Adrenal gland (tissue), 12 donors: ENCODE results near the gene PKNOX2. TPM values are rescaled to one million over a fixed set of nuclear protein-coding genes. Genes with fewer than 3 reads are reported as not detected.

Experiments
- DNase-seq, 7 donors: peaks; one replicate each; pipeline ENCODE4 v3.0.0-alpha.2; 2019 to 2020
- H3K27ac ChIP-seq, 5 donors: fragments of 200-600 bp; sonication (generic) in 4 of 5; 1 replicate in 3 of 5; 2 replicates in 2 of 5; pipeline versions ENCODE4 v1.5.1 to v1.8.0; 2016 to 2020; ENCODE audit warnings: mild to moderate bottlenecking in 1 of 5
- H3K27me3 ChIP-seq: fragments of 200-600 bp; 2 replicates; pipeline ENCODE4 v1.8.0; 2021
- H3K36me3 ChIP-seq, 2 donors: fragments of 200-600 bp; replicated peaks in 1 of 2; 1 replicate in 1 of 2; 2 replicates in 1 of 2; pipeline versions ENCODE4 v1.5.1 to v1.8.0; 2018 to 2022
- H3K4me1 ChIP-seq, 2 donors: fragments of 200-600 bp; replicated peaks in 1 of 2; 1 replicate in 1 of 2; 2 replicates in 1 of 2; pipeline versions ENCODE4 v1.5.1 to v1.8.0; 2018 to 2021
- H3K4me3 ChIP-seq, 4 donors: fragments of 200-600 bp; sonication (generic) in 3 of 4; one replicate each; pipeline ENCODE4 v1.5.1; 2016 to 2018
- H3K9me3 ChIP-seq, 3 donors: fragments of 200-600 bp; sonication (generic) in 1 of 3; replicated peaks in 1 of 3; 1 replicate in 2 of 3; 2 replicates in 1 of 3; pipeline versions ENCODE4 v1.5.1 to v1.8.0; 2016 to 2021
- POLR2A ChIP-seq, 2 donors: fragments of 450-650 bp; IDR thresholded peaks; one replicate each; pipeline ENCODE4 v1.6.1; 2017; ENCODE audit warnings: antibody characterized with exemption in 2 of 2, mild to moderate bottlenecking in 2 of 2, moderate library complexity in 1 of 2
- WGBS, 4 donors: extraction: QIAGEN DNeasy Blood & Tissue Kit in 2 of 4; methylation state at CpG; one replicate each; pipeline versions ENCODE4 v1.1.5 to v1.1.7; 2013 to 2017; 5-methylcytosine and 5-hydroxymethylcytosine counted together
- intact Hi-C, 2 donors: fragments of 100-400 bp; cut with DNase I; formaldehyde crosslinking; loops; one replicate each; pipeline versions ENCODE4 v1.14.1 to v1.15.0; 2022 to 2023
- polyA plus RNA-seq, 3 donors: library from polyadenylated mRNA; stranded (reverse); fragments of 200-250 nt in 2 of 3; fragments of 350-450 nt in 1 of 3; fragmentation: Illumina TruSeq in 1 of 3; extraction: RNeasy Lipid Tissue Mini Kit (QIAGEN cat#74804) in 1 of 3; gene quantifications; one replicate each; pipeline ENCODE4 v1.2.3, GENCODE V29; 2013 to 2014
- total RNA-seq, 9 donors: library from RNA; depleted of rRNA in 4 of 9; stranded (reverse); fragments of >200 nt in 4 of 9; fragments of 120-200 nt in 1 of 9; fragmentation: NEBNext Ultra II Directional in 1 of 9; extraction: Animal tissue kit (Norgen Biotek cat#: 25700) in 1 of 9; gene quantifications; one replicate each; pipeline versions ENCODE4 v1.1.0 to v1.2.4, GENCODE V29; 2013 to 2023
- TF ChIP-seq, protein P1 (sequence below), 6 experiments: fragments of 450-650 bp in 4 of 6; fragments of 200-600 bp in 2 of 6; sonication (generic) in 1 of 6; IDR thresholded peaks; 1 replicate in 5 of 6; 2 replicates in 1 of 6; pipeline versions ENCODE4 v1.5.1 to v1.8.0; 2016 to 2021; ENCODE audit warnings: antibody characterized with exemption in 6 of 6, mild to moderate bottlenecking in 2 of 6, moderate library complexity in 1 of 6
- donor health status: healthy with polysubstance abuse.
- donor health status: Bipolar disorder and iron deficiency.
- donor health status: DM: yes; HTN: yes; CAD: no.
- donor health status: DM: no; HTN: no; CAD: no.
- donor health status: DM: no; HTN: no; CAD: no.
- donor health status: DM: yes; HTN: yes; CAD: no.

PKNOX2 gene
- total and polyA plus RNA-seq, 12 donors, result 1.2 to 34.7 (median 3.1) TPM

DNA sequence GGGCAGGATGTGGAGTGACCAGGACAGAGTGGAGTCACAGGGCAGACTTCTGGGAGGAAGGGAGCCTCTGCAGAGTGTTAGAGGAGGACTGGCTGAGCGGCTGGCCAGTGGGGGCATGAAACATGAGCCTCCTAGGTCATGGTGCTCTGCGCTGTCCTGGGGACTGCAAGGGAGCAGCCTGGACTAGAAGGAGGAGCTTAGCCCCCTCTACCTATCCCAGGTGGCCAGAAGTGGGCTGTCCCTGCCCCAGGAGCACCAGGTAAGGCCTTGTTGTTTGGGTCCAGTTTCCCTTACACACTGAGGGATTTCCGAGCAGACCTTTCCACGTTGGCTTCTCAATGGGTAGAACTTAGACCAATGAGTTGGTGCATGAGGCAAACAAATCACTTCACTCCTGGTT lies 7.4 kb downstream of the PKNOX2 start:
- TF ChIP-seq, protein P1, sequence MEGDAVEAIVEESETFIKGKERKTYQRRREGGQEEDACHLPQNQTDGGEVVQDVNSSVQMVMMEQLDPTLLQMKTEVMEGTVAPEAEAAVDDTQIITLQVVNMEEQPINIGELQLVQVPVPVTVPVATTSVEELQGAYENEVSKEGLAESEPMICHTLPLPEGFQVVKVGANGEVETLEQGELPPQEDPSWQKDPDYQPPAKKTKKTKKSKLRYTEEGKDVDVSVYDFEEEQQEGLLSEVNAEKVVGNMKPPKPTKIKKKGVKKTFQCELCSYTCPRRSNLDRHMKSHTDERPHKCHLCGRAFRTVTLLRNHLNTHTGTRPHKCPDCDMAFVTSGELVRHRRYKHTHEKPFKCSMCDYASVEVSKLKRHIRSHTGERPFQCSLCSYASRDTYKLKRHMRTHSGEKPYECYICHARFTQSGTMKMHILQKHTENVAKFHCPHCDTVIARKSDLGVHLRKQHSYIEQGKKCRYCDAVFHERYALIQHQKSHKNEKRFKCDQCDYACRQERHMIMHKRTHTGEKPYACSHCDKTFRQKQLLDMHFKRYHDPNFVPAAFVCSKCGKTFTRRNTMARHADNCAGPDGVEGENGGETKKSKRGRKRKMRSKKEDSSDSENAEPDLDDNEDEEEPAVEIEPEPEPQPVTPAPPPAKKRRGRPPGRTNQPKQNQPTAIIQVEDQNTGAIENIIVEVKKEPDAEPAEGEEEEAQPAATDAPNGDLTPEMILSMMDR (IDR thresholded peaks at IDR 0.05), result no peak
- no peak for TF ChIP-seq POLR2A (IDR thresholded peaks at IDR 0.05)
- H3K27me3 ChIP-seq, result no peaks in the 10 kb centered on the region
- 78 to 94% (median 89%) methylated on average over 4 of the region's 4 CpGs for WGBS, 4 donors
- no peaks in the 10 kb centered on the region for H3K9me3 ChIP-seq
- no peak for DNase-seq
- no peaks in the 10 kb centered on the region for H3K36me3 ChIP-seq
- intact Hi-C loops, result no loop called here
- H3K27ac ChIP-seq, result no peak overlapping the region
- H3K4me3 ChIP-seq, result no peak overlapping the region
- peaks cover 0 to 16% of the 10 kb centered on the region in 2 donors for H3K4me1 ChIP-seq

DNA sequence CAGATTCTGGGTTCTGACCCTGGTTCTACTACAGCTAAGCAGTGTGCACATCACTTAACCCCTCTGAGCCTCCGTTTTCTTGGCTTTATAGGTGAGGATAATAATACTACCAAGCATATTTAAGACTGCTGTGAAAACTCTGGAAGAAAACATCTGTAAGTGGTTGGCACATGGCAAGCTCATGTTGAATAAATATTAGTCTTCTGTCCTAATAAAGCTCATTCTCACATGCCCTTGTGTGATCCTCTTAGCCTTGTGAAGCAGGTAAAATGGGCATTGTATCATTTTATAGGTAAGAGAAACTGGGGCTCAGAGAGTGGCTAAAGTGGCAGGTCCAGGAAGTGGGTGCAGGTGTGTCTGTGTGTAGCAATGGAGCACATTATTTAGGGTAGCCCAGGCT lies 8.5 kb downstream of the PKNOX2 start:
- Histone ChIP-seq H3K4me3 (no peak overlapping the region), H3K9me3 (no peaks in the 10 kb centered on the region), H3K36me3 (no peaks in the 10 kb centered on the region), H3K27me3 (no peaks in the 10 kb centered on the region), H3K27ac (no peak overlapping the region), H3K4me1 (peaks cover 0 to 16% of the 10 kb centered on the region in 2 donors)
- intact Hi-C loops, result no loop called here
- 64 to 74% (median 69%) methylated on average over 1 of the region's 1 CpG for WGBS, 4 donors
- DNase-seq, result no peak
- TF ChIP-seq, protein P1 (IDR thresholded peaks at IDR 0.05), result no peak
- no peak for TF ChIP-seq POLR2A (IDR thresholded peaks at IDR 0.05)

DNA sequence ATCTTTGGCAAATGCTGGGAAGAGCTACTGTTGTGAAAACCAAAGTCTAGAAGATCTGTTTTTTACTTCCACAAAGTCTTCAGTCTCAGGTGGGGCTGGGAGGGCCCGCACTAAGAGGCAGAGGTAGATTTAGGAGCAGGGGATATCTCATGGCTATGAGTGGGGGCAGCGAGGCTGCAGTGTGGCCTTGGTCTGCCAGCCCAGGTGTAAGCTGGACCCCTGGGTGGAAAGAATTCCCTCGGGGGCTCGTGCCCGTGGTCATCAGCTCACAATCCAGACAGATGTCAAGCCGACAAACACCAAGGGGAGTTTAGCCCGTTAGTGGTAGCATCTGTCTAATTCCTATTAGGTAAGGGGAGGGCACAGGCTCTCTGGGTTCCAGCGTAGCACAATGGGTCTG lies 9.0 kb downstream of the PKNOX2 start:
- no peak for TF ChIP-seq POLR2A (IDR thresholded peaks at IDR 0.05)
- TF ChIP-seq, protein P1 (IDR thresholded peaks at IDR 0.05), result no peak
- Histone ChIP-seq H3K9me3 (no peaks in the 10 kb centered on the region), H3K27ac (no peak overlapping the region), H3K4me1 (peaks cover 0 to 11% of the 10 kb centered on the region in 2 donors), H3K36me3 (no peaks in the 10 kb centered on the region), H3K4me3 (no peak overlapping the region), H3K27me3 (no peaks in the 10 kb centered on the region)
- intact Hi-C loops, result no loop called here
- WGBS, 4 donors, result 74 to 83% (median 79%) methylated on average over 7 to 8 of the region's 8 CpGs
- no peak for DNase-seq

DNA sequence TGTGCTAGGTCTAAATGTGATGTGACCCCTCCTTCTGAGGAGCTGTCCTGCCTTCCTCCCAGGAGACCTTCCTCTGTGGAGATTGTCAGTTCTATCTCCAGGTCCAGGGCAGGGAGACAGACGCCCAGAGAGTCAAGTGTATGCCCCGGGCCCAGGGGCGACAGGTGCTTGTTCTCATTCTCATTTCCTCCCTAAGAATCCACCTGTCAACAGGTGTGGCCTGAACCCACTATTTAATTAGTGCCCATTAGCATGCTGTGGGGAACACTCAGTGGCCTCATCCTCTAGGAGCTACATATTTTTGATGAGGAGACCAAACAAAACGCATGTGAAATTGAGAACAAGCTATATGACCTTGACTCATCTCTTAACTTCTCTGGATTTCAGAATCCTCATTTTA lies 9.5 kb downstream of the PKNOX2 start:
- H3K4me1 ChIP-seq, result peaks cover 0 to 8% of the 10 kb centered on the region in 2 donors
- intact Hi-C loops, result no loop called here
- TF ChIP-seq, protein P1 (IDR thresholded peaks at IDR 0.05), result no peak
- TF ChIP-seq POLR2A (IDR thresholded peaks at IDR 0.05), result no peak
- H3K4me3 ChIP-seq, result no peak overlapping the region
- H3K27me3 ChIP-seq, result no peaks in the 10 kb centered on the region
- no peaks in the 10 kb centered on the region for H3K9me3 ChIP-seq
- no peak overlapping the region for H3K27ac ChIP-seq
- no peak for DNase-seq
- WGBS, 4 donors, result 69 to 87% (median 76%) methylated on average over 1 to 4 of the region's 4 CpGs
- no peaks in the 10 kb centered on the region for H3K36me3 ChIP-seq
